GM12801 (cell line): ENCODE results near the gene FHOD3.

ENCODE experiments used
- TF ChIP-seq, protein P1 (sequence below): IDR thresholded peaks from one replicate; pipeline ENCODE4 v1.5.1; 2011; ENCODE audit warnings: control low read depth; ENCODE audit not compliant: insufficient read length; ENCODE audit errors: extremely low read depth

FHOD3 gene

DNA sequence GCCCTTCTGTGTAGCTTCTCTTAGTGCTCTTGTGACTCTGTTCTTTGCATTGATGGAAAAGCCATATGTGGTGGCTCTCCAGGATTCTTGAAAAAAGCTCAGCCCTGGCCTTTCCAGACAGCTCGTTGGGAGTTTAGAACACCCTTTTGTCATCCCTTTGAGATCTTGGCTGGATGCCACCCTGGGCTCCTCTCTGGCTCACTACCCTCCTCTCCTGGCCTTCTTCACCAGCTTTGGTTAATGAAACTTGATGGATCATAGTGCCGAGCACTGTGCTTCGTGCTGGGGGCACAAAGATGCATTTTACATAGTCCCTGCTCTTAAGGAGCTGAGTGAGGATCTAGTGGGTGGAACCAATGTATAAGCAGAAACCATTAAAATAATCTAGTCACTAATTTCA lies 15.6 kb upstream of the FHOD3 start:
- TF ChIP-seq, protein P1, sequence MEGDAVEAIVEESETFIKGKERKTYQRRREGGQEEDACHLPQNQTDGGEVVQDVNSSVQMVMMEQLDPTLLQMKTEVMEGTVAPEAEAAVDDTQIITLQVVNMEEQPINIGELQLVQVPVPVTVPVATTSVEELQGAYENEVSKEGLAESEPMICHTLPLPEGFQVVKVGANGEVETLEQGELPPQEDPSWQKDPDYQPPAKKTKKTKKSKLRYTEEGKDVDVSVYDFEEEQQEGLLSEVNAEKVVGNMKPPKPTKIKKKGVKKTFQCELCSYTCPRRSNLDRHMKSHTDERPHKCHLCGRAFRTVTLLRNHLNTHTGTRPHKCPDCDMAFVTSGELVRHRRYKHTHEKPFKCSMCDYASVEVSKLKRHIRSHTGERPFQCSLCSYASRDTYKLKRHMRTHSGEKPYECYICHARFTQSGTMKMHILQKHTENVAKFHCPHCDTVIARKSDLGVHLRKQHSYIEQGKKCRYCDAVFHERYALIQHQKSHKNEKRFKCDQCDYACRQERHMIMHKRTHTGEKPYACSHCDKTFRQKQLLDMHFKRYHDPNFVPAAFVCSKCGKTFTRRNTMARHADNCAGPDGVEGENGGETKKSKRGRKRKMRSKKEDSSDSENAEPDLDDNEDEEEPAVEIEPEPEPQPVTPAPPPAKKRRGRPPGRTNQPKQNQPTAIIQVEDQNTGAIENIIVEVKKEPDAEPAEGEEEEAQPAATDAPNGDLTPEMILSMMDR, result no peak

DNA sequence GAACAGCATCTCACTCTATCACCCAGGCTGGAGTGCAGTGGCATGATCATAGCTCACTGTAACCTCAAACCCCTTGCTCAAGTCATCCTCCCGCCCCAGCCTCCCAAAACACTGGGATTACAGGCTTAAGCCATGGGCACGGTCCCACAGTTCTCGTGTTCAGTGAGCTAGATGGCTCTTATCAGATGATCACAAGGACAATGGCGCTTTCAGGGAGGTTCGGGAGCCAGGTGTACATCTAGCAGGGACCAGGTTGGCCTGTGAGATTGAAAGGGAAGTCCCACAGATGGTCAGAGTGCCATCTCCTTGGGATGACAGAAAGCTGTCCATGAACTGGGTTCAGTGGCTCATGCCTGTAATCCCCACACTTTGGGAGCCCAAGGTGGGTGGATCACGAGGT lies 14.1 kb upstream of the FHOD3 start:
- TF ChIP-seq, protein P1, result no peak

DNA sequence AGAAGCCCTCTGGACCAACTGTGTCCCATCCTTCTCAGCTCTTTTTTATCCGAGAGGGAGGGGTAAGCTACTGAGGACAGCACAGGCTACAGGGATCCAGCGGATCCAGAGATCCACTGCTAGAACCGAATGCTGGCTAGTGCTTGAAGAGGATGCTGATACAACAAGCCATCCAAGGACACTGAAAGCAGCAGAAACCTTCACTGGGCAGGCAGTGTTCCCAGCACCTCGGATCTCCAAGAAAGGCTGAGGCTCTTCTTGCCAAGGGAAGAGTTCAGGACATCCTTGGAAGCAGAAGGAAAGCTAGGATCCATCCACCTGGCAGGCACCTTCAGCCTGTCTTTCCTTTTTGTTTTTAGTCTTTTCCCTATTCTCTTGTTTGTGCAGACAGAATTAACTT lies 13.2 kb upstream of the FHOD3 start:
- TF ChIP-seq, protein P1, result no peak

DNA sequence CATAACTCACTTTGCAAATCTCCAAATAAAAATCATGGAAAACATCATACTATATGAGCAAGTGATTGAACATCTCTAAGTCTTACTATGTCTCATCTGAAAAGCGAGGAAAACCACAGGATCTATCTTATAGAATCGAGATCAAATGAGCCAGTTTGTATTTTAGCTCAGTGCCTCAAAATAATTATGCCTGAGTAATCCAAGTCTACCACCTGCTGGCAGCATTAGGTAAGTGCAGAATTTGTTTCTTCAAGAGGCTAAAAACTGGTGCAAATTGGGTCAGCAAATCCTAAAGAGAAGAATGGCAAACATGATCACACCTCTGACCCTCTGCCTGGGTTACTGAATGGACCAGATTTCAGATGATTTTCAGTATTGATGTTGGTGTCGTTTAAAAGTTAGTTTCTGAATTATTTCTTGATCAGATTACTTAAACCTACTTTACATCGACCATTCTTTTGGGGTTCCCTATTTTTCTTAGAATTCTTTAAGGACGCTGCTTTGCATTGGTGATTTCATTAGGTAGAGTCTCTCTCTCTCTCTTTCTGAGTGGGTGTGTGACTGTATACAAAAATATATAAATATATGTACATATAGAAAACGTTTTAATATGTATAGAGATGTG lies 12.7 kb upstream of the FHOD3 start:
- TF ChIP-seq, protein P1, result no peak

DNA sequence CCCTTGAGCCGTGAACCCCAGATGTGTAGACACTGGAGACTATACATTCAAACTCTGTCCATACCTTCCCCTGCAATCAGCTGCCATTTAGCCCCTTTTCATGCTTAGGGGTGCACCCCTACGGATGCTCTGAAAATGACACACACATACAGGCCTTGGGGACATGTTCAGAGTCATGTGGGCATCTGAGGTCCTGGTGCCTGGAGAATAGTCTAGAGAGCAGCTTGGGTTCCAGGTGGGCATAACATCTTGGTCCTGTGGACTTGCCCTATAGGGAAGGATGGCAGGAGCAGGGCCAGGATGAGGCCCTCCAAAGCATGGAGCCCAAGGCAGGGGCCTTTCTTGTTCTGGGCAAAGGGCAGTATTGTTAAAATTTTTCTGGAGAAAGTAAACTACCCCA lies 9.9 kb upstream of the FHOD3 start:
- TF ChIP-seq, protein P1, result no peak

DNA sequence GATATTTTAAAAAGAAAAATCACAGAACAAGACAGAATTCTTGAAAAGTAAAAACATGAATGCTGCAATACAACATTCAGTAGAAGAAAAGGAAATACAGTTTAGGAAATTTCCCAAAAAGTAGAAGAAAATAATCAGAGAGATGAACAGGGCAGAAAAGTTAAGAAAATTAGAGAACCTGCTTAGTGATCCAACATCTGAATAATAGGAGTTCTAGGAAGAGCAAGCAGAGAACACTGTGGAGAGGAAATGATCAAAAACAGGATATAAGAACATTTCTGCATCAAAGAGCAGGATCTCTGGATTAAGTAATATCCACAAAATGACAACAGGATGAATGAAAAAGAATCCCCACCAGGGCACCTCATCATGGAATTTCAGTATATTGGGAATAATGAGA lies 8.8 kb upstream of the FHOD3 start:
- TF ChIP-seq, protein P1, result no peak

DNA sequence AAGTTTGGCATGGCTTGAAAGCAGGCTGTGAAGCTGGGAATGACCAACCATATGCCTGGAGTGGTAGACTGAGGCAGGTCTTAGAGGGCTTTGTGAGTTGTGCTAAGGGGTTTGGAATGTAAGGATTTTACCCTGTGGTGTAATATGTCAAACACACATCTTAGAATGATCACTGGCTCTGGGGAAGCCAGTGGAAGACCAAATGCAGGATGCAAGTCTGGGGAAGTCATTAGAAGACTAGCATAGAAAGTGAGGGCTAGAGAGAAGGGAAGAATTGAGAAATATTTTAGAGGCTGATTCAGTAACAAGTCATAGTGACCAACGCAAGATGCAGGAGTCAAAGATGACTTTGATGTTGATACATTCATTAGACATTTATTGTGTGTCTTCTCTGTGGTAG lies 3.5 kb upstream of the FHOD3 start:
- TF ChIP-seq, protein P1, result no peak
